Measurements from ENCODE around the gene ZCCHC24. TPM values are rescaled to one million over a fixed set of nuclear protein-coding genes. Genes with fewer than 3 reads are reported as not detected.

The ZCCHC24 gene
- total and polyA plus RNA-seq, 2 donors (not counting 1 experiment from before 2014, with no cell fraction given): 33.2 to 44.4 TPM

GRCh38 chr10:79336739-79337138 lies 108.7 kb downstream of the ZCCHC24 start:
- no peaks in the 10 kb centered on the region for H4K20me1 ChIP-seq (ENCODE audit: control insufficient read depth, extremely low read depth, insufficient read depth, low read length)
- DNase-seq (ENCODE audit: low read depth in 2 of 2): no peak
- H3K4me2 ChIP-seq (ENCODE audit: extremely low read depth, insufficient read depth, low read length): no peak overlapping the region
- no peaks in the 10 kb centered on the region for H3K27me3 ChIP-seq (ENCODE audit: control insufficient read depth, insufficient read depth, low read length)
- no peak overlapping the region for H3K27ac ChIP-seq (ENCODE audit: insufficient read depth, low read length)
- no peaks in the 10 kb centered on the region for H3K79me2 ChIP-seq (ENCODE audit: control insufficient read depth, insufficient read depth, low read length)
- no peaks in the 10 kb centered on the region for H3K36me3 ChIP-seq (ENCODE audit: control insufficient read depth, insufficient read depth, low read length)
- no peak overlapping the region for H3K4me3 ChIP-seq (replicated peaks in 1 of 4; ENCODE audit: control extremely low read depth in 1 of 4, insufficient read depth in 1 of 4, low read depth in 3 of 4, low read length in 4 of 4)
- H2AFZ ChIP-seq (ENCODE audit: low read length): no peak overlapping the region
- H3K4me1 ChIP-seq (ENCODE audit: control insufficient read depth, extremely low read depth, insufficient read depth, low read length): peaks cover 2% of the 10 kb centered on the region
- no peaks in the 10 kb centered on the region for H3K9me3 ChIP-seq (ENCODE audit: control insufficient read depth, insufficient read depth, low read depth, low read length)
- no peak for TF ChIP-seq EZH2 (IDR thresholded peaks at IDR 0.05; ENCODE audit: low read length, missing control alignments)
- TF ChIP-seq CTCF (conservative IDR thresholded peaks at IDR 0.05 in 1 of 2, IDR thresholded peaks at IDR 0.05 in 1 of 2; ENCODE audit: low read depth in 1 of 2, low read length in 2 of 2): no peak
- no peak overlapping the region for H3K9ac ChIP-seq (ENCODE audit: insufficient read depth, low read length)

GRCh38 chr10:79336276-79336675 lies 109.1 kb downstream of the ZCCHC24 start:
- no peaks in the 10 kb centered on the region for H3K27me3 ChIP-seq (ENCODE audit: control insufficient read depth, insufficient read depth, low read length)
- H3K36me3 ChIP-seq (ENCODE audit: control insufficient read depth, insufficient read depth, low read length): no peaks in the 10 kb centered on the region
- no peak overlapping the region for H3K4me3 ChIP-seq (replicated peaks in 1 of 4; ENCODE audit: control extremely low read depth in 1 of 4, insufficient read depth in 1 of 4, low read depth in 3 of 4, low read length in 4 of 4)
- no peak overlapping the region for H2AFZ ChIP-seq (ENCODE audit: low read length)
- H3K9me3 ChIP-seq (ENCODE audit: control insufficient read depth, insufficient read depth, low read depth, low read length): no peaks in the 10 kb centered on the region
- no peak overlapping the region for H3K4me2 ChIP-seq (ENCODE audit: extremely low read depth, insufficient read depth, low read length)
- no peaks in the 10 kb centered on the region for H3K79me2 ChIP-seq (ENCODE audit: control insufficient read depth, insufficient read depth, low read length)
- no peak for TF ChIP-seq CTCF (conservative IDR thresholded peaks at IDR 0.05 in 1 of 2, IDR thresholded peaks at IDR 0.05 in 1 of 2; ENCODE audit: low read depth in 1 of 2, low read length in 2 of 2)
- TF ChIP-seq EZH2 (IDR thresholded peaks at IDR 0.05; ENCODE audit: low read length, missing control alignments): no peak
- peaks cover 2% of the 10 kb centered on the region for H3K4me1 ChIP-seq (ENCODE audit: control insufficient read depth, extremely low read depth, insufficient read depth, low read length)
- H4K20me1 ChIP-seq (ENCODE audit: control insufficient read depth, extremely low read depth, insufficient read depth, low read length): no peaks in the 10 kb centered on the region
- H3K9ac ChIP-seq (ENCODE audit: insufficient read depth, low read length): no peak overlapping the region
- no peak for DNase-seq (ENCODE audit: low read depth in 2 of 2)
- H3K27ac ChIP-seq (ENCODE audit: insufficient read depth, low read length): no peak overlapping the region

- H3K9ac ChIP-seq (ENCODE audit: insufficient read depth, low read length): no peak overlapping the region
- no peak overlapping the region for H3K27ac ChIP-seq (ENCODE audit: insufficient read depth, low read length)
- no peak overlapping the region for H2AFZ ChIP-seq (ENCODE audit: low read length)
These were observed 109.8 kb downstream of the ZCCHC24 start for GRCh38 chr10:79335470-79336235.

More at GRCh38 chr10:79335470-79336235, 109.8 kb downstream of the ZCCHC24 start:
- no peaks in the 10 kb centered on the region for H3K79me2 ChIP-seq (ENCODE audit: control insufficient read depth, insufficient read depth, low read length)
- H3K4me1 ChIP-seq (ENCODE audit: control insufficient read depth, extremely low read depth, insufficient read depth, low read length): peaks cover 2% of the 10 kb centered on the region
- no peaks in the 10 kb centered on the region for H3K36me3 ChIP-seq (ENCODE audit: control insufficient read depth, insufficient read depth, low read length)
- H3K27me3 ChIP-seq (ENCODE audit: control insufficient read depth, insufficient read depth, low read length): no peaks in the 10 kb centered on the region
- no peaks in the 10 kb centered on the region for H3K9me3 ChIP-seq (ENCODE audit: control insufficient read depth, insufficient read depth, low read depth, low read length)
- TF ChIP-seq CTCF (conservative IDR thresholded peaks at IDR 0.05 in 1 of 2, IDR thresholded peaks at IDR 0.05 in 1 of 2; ENCODE audit: low read depth in 1 of 2, low read length in 2 of 2): no peak
- no peak for TF ChIP-seq EZH2 (IDR thresholded peaks at IDR 0.05; ENCODE audit: low read length, missing control alignments)
- H3K4me3 ChIP-seq (replicated peaks in 1 of 4; ENCODE audit: control extremely low read depth in 1 of 4, insufficient read depth in 1 of 4, low read depth in 3 of 4, low read length in 4 of 4): no peak overlapping the region
- no peaks in the 10 kb centered on the region for H4K20me1 ChIP-seq (ENCODE audit: control insufficient read depth, extremely low read depth, insufficient read depth, low read length)
- no peak for DNase-seq (ENCODE audit: low read depth in 2 of 2)
- no peak overlapping the region for H3K4me2 ChIP-seq (ENCODE audit: extremely low read depth, insufficient read depth, low read length)

Data from fibroblast of lung (primary cell).